ENCODE measurements around the gene EXD3. TPM values are rescaled to one million over a fixed set of nuclear protein-coding genes. Genes with fewer than 3 reads are reported as not detected.

The EXD3 gene
- total and polyA plus RNA-seq, 9 of the 15 experiments (the other 6 are each of a cell fraction or from before 2014, with no cell fraction given), result 0.29 to 12.5 (median 3.9) TPM

- TF ChIP-seq, protein P1, sequence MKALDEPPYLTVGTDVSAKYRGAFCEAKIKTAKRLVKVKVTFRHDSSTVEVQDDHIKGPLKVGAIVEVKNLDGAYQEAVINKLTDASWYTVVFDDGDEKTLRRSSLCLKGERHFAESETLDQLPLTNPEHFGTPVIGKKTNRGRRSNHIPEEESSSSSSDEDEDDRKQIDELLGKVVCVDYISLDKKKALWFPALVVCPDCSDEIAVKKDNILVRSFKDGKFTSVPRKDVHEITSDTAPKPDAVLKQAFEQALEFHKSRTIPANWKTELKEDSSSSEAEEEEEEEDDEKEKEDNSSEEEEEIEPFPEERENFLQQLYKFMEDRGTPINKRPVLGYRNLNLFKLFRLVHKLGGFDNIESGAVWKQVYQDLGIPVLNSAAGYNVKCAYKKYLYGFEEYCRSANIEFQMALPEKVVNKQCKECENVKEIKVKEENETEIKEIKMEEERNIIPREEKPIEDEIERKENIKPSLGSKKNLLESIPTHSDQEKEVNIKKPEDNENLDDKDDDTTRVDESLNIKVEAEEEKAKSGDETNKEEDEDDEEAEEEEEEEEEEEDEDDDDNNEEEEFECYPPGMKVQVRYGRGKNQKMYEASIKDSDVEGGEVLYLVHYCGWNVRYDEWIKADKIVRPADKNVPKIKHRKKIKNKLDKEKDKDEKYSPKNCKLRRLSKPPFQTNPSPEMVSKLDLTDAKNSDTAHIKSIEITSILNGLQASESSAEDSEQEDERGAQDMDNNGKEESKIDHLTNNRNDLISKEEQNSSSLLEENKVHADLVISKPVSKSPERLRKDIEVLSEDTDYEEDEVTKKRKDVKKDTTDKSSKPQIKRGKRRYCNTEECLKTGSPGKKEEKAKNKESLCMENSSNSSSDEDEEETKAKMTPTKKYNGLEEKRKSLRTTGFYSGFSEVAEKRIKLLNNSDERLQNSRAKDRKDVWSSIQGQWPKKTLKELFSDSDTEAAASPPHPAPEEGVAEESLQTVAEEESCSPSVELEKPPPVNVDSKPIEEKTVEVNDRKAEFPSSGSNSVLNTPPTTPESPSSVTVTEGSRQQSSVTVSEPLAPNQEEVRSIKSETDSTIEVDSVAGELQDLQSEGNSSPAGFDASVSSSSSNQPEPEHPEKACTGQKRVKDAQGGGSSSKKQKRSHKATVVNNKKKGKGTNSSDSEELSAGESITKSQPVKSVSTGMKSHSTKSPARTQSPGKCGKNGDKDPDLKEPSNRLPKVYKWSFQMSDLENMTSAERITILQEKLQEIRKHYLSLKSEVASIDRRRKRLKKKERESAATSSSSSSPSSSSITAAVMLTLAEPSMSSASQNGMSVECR (CRISPR knock-in tag; IDR thresholded peaks at IDR 0.05), result peak; percentile 50; the same call in 1 of the 2 replicates
- TF ChIP-seq ZNF212 (CRISPR knock-in tag; IDR thresholded peaks at IDR 0.05) (no peak), KAT7 (CRISPR knock-in tag; IDR thresholded peaks at IDR 0.05; ENCODE audit: borderline replicate concordance) (0 out of 2 replicates have a peak, but pooled peaks have one; percentile 57), MAX (CRISPR knock-in tag; IDR thresholded peaks at IDR 0.05) (peak; percentile 73), BHLHE40 (IDR thresholded peaks at IDR 0.05; ENCODE audit: low read length) (peak; percentile 52), ZNF143 (CRISPR knock-in tag; IDR thresholded peaks at IDR 0.05) (peak; percentile 39; the same call in 1 of the 2 replicates), NFE2L1 (tag; IDR thresholded peaks at IDR 0.05; ENCODE audit: borderline replicate concordance, low read depth) (no peak), NFIC (IDR thresholded peaks at IDR 0.05) (peak; percentile 59), MCM2 (IDR thresholded peaks at IDR 0.05; ENCODE audit: low read depth) (no peak), JUN (IDR thresholded peaks at IDR 0.05; ENCODE audit: borderline replicate concordance, low read depth, low read length) (no peak), JUN (CRISPR knock-in tag; IDR thresholded peaks at IDR 0.05; ENCODE audit: borderline replicate concordance) (0 out of 2 replicates have a peak, but pooled peaks have one; percentile 24), MYC (IDR thresholded peaks at IDR 0.05; ENCODE audit: low read depth, low read length) (0 out of 2 replicates have a peak, but pooled peaks have one; percentile 33), MYC (CRISPR knock-in tag; IDR thresholded peaks at IDR 0.05; ENCODE audit: borderline replicate concordance, low read depth) (no peak), SUPT5H (IDR thresholded peaks at IDR 0.05) (peak; percentile 45)
- TF ChIP-seq, protein P2, sequence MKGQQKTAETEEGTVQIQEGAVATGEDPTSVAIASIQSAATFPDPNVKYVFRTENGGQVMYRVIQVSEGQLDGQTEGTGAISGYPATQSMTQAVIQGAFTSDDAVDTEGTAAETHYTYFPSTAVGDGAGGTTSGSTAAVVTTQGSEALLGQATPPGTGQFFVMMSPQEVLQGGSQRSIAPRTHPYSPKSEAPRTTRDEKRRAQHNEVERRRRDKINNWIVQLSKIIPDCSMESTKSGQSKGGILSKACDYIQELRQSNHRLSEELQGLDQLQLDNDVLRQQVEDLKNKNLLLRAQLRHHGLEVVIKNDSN (CRISPR knock-in tag; IDR thresholded peaks at IDR 0.05), result peak; percentile 65; the same call in 1 of the 2 replicates
- TF ChIP-seq, protein P3, sequence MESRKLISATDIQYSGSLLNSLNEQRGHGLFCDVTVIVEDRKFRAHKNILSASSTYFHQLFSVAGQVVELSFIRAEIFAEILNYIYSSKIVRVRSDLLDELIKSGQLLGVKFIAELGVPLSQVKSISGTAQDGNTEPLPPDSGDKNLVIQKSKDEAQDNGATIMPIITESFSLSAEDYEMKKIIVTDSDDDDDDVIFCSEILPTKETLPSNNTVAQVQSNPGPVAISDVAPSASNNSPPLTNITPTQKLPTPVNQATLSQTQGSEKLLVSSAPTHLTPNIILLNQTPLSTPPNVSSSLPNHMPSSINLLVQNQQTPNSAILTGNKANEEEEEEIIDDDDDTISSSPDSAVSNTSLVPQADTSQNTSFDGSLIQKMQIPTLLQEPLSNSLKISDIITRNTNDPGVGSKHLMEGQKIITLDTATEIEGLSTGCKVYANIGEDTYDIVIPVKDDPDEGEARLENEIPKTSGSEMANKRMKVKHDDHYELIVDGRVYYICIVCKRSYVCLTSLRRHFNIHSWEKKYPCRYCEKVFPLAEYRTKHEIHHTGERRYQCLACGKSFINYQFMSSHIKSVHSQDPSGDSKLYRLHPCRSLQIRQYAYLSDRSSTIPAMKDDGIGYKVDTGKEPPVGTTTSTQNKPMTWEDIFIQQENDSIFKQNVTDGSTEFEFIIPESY (CRISPR knock-in tag; IDR thresholded peaks at IDR 0.05), result peak; percentile 79
Observed at GRCh38 chr9:137454597-137455358, 31.8 kb upstream of the EXD3 start (continued).
